DLD1 (cell line): ENCODE measurements around the gene RHPN2.
"Not testable (repeated sequence)": the region's sequence is repeated elsewhere in the genome, so short reads cannot be mapped to it uniquely, and the experiment has no call there.

ENCODE experiments used
- in situ Hi-C: cut with HindIII; loops from 2 replicates; pipeline ENCODE4 v1.10.0; 2017; ENCODE audit warnings: low sequenced_read_pairs

The RHPN2 gene

DNA sequence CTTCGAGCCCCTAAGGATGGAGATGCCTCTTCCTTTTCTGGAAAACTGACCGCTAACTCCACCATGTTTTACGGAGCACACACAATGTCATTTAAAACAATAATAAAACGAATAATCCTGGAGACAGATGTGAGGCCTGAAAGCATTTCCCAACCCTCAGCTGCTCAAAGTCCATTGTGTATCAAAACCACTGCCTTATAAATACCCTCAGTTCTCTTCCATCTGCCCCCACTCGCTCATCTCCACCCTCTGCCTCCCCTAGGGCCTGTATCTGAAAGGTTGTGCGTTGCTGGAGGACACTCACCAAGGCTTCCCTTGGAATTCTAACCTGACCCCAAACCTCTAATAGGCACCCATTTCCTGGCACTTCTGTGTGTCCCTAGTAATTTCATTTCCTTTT is 82.2 kb downstream of the RHPN2 start:
- in situ Hi-C loops: loop anchor here (10.0 kb wide), 1 partner anchor 132 kb away; no protein-coding TSS in a partner anchor

DNA sequence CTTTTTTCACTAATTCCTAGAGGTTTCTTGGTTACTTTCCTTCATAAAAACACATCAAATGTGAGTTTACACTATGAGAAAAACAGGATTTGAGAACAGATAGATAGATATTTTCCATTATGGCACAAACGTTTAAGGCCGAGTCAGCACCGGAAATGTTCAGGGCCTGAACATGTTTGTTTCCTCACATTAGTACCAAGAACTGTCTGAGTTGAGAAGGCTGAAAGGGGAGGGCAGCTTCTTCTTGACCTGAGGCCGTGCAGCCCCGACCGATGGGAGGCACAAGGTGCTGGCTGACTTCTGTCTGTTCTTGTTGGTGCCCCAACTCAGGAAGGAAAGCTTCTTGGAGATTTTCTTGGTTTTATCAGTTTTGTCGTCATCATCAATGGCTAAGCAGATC is 84.9 kb downstream of the RHPN2 start:
- in situ Hi-C loops: loop anchor here (10.0 kb wide), 1 partner anchor 135 kb away; no protein-coding TSS in a partner anchor

DNA sequence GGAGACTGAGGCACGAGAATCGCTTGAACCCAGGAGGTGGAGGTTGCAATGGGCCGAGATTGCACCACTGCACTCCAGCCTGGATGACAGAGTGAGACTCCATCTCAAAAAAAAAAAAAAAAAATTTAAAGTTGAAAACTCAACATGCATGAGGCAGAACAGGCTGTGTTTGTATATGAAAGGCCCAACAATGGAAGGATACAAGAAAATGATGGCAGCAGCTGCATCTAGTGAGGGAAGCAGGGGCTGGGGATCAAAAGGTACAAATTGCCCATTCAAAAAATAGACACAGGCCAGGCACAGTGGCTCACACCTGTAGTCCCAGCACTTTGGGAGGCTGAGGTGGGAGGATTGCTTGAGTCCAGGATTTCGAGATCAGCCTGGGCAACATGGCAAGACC is 86.9 kb downstream of the RHPN2 start:
- in situ Hi-C loops: not testable (repeated sequence)

DNA sequence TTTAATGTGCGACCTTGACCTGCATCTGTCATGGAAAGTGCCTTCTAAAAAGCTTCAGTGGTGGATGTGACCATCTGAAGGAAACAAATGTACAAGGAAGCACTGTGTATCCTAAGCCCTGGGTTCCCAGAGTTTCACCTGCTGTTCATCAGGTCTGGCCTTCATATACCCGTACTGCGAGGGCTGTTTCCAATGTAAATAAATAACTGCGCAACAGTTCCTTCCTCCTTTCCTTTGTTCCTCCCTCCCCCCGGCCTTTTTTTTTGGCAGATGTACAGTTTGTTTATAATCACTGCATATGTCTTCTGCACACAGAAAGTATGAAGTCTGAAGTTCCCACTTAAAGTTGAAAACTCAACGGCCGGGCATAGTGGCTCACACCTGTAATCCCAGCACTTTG is 87.4 kb downstream of the RHPN2 start:
- in situ Hi-C loops: no loop called here

DNA sequence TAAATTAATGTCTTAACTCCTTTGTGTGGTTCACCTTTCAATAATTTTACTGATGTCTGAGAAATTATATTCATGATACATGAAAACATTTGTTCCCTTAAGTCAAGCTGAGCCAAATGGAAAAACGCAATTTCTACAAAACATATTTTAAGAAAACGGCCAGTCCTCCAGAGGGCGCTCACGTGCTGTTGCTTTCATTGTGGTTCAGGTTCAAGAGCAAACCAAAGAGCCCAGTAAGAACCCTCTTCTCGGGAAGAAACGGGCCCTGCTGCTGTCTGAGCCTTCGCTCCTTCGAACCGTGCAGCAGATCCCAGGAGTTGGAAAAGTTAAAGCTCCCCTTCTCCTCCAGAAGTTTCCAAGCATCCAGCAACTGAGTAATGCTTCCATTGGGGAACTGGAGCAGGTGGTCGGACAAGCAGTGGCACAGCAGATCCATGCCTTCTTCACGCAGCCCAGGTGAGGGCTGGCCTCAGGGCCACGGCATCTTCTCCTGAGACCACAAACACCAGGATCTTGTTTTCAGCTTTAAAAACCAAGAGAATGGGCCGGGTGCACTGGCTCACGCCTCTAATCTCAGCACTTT is 88.4 kb downstream of the RHPN2 start:
- in situ Hi-C loops: no loop called here

DNA sequence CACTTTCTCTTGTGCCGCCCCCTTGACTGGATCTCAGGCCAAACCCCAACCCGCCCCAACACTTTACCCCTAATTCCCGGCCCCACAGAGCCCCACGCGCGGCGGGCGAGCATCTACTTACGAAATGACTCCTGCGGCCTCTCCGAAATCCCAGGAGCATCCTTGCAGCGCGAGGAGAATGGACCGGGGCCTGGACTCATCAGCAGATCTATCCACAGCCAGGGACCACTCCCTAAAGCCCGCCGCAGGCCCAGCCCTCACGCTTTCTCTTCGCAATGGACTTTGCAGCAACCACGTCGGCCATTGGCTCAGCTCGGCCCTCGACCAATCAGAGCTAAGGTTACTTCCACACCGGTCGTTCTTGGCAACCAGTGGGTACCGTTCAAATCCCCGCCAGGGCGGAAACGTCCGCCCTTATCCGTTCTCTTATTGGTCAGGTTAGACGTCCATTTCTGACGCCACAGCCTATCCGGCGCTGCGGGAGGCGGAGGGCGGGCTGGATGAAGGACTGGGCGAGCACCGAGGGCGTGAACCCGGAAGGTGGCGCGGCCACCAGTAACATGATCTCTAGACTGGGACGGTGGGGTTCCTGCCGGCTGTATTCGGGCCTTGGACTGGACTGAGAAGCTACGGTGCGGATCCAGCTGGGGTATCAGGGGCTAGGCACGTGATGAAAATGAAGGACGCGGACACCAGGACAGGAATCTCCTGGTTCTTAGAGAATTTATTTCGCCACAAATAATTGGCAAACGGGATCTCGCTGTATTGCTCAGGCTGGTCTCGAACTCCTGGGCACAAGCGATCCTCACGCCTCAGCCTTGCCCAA is 92.8 kb downstream of the RHPN2 start, which contains the start of the genes CEP89 and FAAP24:
TSS of gene CEP89 (minus strand) at position 244 of the 826 bp plus-strand sequence. CDS start at position 160, 84 bp downstream.
TSS of gene FAAP24 (plus strand) at position 528 of the 826 bp plus-strand sequence. CDS start 955 bp downstream, outside the sequence.
- in situ Hi-C loops: no loop called here

DNA sequence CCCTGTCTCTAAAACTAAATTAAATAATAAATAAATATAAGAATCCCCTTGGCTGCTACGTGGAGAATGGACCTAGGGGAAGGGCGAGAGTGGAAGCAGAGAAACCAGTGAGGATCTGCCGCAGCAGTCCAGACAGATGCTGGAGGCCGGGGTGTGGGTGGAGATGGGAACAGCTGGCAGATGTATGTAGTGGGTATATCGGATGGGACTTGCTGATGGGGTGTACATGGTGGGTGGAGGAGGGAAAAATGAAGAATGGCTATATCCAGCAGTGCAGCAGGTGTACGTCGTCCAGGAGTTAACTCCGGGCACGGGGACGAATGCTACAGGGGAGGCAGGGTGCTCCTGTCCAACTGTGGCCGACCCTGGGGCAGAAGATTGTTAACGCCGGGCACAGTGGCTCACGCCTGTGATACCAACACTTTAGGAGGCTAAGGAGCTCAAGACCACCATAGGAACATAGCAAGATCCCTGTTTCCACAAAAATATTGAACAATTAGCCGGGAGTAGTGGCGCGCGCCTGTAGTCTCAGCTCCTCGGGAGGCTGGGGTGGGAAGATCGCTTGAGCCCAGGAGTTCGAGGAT is 93.6 kb downstream of the RHPN2 start:
- in situ Hi-C loops: no loop called here

DNA sequence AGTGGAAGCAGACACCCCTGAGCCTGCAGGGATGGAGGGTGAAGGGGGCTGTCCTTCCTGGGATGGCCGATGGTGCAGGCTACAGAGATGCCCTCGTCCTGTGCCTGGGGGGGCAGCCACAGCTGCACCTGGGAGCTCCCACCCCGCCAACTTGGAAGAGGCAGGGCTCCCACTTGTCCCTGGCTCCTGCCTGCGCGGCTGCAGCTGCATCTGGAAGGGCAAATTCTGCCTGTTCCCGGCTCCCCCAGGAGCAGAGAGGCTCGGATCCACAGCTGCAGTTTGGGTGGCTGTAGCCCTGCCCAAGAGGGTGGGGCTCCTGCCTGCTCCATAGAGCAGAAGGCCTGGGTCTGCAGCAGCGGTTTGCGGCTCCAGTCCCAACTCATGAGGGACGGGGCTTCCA is 95.1 kb downstream of the RHPN2 start:
- in situ Hi-C loops: no loop called here

DNA sequence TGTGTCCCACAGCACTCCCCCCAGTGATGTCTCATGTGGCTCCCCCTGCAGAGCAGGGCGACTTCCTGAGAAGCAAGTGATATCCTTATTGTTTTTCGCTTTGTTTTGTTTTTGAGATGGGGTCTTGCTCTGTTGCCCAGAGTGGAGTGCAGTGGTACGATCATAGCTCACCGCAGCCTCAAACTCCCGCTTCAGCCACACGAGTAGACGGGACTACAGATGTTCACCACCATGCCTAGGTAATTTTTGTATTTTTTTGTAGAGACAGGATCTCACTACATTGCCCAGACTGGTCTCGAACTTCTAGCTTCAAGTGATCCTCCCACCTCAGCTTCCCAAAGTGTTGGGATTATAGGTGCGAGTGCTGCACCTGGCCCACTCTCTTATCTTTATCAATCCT is 97.9 kb downstream of the RHPN2 start:
- in situ Hi-C loops: no loop called here

DNA sequence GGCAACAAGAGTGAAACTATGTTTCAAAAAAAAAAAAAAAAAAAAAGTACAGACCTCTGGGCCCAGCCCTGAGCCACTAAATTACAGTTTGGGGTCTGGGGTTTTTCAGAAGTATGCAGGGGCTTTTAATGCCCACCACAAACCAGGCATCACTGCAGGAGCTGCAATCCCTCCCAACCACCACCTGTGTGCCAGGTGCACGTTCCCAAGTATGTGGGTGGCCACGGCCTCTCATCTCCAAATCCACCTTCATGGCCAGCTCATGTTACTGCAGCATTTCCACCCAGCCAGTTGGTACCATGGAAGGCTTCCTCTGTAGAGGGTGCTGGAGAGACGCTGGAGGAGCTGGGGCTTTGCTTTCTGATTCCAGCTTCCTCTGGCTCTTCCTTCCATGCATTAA is 119.4 kb downstream of the RHPN2 start:
- in situ Hi-C loops: no loop called here

DNA sequence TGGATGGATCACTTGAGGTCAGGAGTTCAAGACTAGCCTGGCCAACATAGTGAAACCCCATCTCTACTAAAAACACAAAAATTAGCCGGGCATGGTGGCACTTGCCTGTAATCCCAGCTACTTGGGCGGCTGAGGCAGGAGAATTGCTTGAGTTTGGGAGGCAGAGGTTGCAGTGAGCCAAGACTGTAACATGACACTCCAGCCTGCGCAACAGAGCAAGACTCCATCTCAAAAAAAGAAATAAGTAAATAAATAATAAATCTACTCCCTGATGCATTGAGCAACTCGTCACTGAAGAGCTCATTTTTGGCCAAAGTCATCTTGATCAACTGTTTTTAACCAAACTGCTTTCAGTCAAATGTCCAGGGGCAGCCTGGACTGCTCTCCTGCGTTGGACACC is 123.4 kb downstream of the RHPN2 start:
- in situ Hi-C loops: not testable (repeated sequence)

DNA sequence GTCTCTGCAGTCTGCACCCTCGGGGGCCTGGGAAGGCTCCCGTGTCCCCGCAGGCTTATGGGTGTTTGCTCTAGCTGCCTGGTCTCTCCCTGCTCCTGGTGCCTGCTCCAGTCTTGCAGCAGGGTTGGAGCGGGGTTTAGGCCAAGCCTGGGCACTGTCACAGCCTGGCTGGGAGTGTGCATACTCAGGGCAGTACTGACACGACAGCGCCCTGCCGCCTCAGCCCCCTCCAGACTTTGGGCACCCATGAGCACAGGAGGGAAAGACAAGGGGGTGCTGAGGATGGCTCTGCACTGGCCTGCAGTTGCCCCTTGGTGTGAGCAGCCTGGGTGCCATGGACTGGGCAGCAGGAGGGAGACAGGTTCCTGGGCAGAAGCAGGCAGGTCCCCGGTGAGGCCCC is 128.6 kb downstream of the RHPN2 start:
- in situ Hi-C loops: no loop called here

DNA sequence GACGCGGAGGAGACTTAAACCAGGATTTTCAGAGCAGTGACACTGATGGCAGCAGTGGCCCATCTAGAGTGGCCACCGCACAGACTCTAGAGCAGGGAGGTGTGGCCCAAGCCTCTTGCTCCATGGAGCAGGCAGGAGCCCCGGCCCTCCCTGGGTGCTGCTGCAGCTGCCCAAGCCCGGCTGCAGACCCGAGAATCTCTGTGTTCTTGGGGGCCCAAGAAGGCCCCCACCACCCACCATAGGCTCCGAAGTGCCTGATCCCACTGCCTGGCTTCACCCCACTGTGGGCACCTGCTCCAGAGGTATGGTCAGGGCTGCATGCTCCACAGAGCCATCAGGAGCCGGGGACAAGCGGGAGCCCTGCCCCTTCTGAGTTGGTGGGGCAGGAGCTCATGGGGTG is 129.1 kb downstream of the RHPN2 start:
- in situ Hi-C loops: no loop called here

DNA sequence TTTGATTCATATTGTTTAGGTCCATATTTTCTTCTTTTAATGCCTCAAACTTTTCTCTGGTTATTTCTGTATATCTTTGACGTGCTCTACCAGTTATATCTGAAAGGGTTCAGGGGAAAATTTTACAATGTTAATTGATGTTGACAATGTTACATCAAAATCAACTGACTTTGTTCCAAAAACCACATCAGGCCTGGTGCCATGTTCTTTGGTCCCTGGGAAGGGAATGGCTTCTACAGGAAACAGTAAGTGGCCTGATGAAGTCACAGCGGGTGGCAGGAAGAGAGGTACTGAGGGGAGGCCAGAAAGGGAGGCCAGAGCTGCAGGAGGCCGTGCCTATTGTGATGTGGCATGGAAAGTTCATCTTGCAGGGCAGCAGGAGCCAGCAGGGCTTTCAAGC is 131.1 kb downstream of the RHPN2 start:
- in situ Hi-C loops: no loop called here

DNA sequence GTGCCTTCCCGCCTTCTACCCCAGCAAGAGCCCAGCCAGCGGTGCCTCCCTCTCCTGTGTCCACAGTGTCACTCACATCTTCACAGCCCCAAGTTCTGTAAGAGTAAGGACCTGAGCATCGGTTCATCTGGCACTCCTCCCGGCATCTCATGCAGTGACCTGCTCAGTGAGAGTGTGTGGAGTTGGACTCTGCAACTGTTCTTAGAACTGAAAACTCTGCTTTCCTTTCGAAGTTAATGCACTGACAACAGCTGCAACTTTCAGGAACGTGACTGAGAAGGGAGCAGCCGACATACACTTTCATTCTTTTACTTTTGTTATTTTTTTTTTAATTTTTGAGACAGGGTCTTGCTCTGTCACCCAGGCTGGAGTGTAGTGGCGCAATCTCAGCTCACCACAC is 134.1 kb downstream of the RHPN2 start:
- in situ Hi-C loops: no loop called here

DNA sequence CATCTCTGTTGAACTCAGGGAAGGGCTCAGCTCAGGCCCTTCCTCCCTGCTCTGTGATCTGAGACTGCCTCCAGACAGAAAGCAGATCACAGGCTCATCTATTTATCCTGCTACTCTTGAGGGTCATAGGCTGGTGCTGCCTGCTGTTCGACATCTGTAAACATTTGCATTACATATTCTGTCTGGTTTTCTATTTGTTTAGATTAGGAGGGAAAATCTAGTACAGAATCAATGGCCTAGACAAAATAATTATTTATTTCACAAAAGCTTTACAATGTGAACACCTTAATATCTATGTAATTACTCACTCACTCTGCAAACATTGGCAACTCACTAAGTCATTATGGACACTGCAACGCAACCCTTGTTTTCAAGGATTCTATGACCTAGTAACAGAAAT is 135.9 kb downstream of the RHPN2 start:
- in situ Hi-C loops: no loop called here
